ENCODE measurements around the gene SIGLEC1. TPM values are rescaled to one million over a fixed set of nuclear protein-coding genes. Genes with fewer than 3 reads are reported as not detected.

The SIGLEC1 gene
- total and polyA plus RNA-seq, 8 donors, result 1.8 to 45.8 (median 2.6) TPM

GRCh38 chr20:3758566-3758965 is 46.2 kb upstream of the SIGLEC1 start:
- no peak for ATAC-seq
- Histone ChIP-seq H3K4me1 (peaks cover 0 to 9% of the 10 kb centered on the region in 2 donors), H3K36me3 (peaks cover 0 to 42% of the 10 kb centered on the region in 2 donors), H3K9me3 (no peaks in the 10 kb centered on the region), H3K27me3 (no peaks in the 10 kb centered on the region), H3K4me3 (no peak overlapping the region), H3K27ac (no peak overlapping the region)
- intact Hi-C loops (cut with DNase I), result no loop called here
- no peak for TF ChIP-seq CTCF (IDR thresholded peaks at IDR 0.05)
- DNase-seq, result no peak

GRCh38 chr20:3757268-3757667 is 44.9 kb upstream of the SIGLEC1 start:
- Histone ChIP-seq H3K27ac (no peak overlapping the region), H3K4me3 (no peak overlapping the region), H3K36me3 (peaks cover 0 to 45% of the 10 kb centered on the region in 2 donors), H3K27me3 (no peaks in the 10 kb centered on the region), H3K4me1 (peaks cover 0 to 19% of the 10 kb centered on the region in 2 donors), H3K9me3 (no peaks in the 10 kb centered on the region)
- ATAC-seq (no peak), DNase-seq (no peak)
- intact Hi-C loops (cut with DNase I), result no loop called here
- no peak for TF ChIP-seq CTCF (IDR thresholded peaks at IDR 0.05)

GRCh38 chr20:3755814-3756480 is 43.5 kb upstream of the SIGLEC1 start:
- H3K9me3 ChIP-seq, result no peaks in the 10 kb centered on the region
- peaks cover 0 to 10% of the 10 kb centered on the region in 2 donors for H3K27me3 ChIP-seq
- intact Hi-C loops (cut with DNase I), result no loop called here
- DNase-seq (no peak), ATAC-seq (no peak)
- peaks cover 0 to 58% of the 10 kb centered on the region in 2 donors for H3K36me3 ChIP-seq
- H3K4me3 ChIP-seq, result no peak overlapping the region
- peaks cover 0 to 32% of the 10 kb centered on the region in 2 donors for H3K4me1 ChIP-seq
- no peak overlapping the region for H3K27ac ChIP-seq
- TF ChIP-seq CTCF (IDR thresholded peaks at IDR 0.05), result no peak

GRCh38 chr20:3755269-3755668 is 42.9 kb upstream of the SIGLEC1 start:
- no peak overlapping the region for H3K27ac ChIP-seq
- no peak for TF ChIP-seq CTCF (IDR thresholded peaks at IDR 0.05)
- no peaks in the 10 kb centered on the region for H3K9me3 ChIP-seq
- H3K27me3 ChIP-seq, result peaks cover 0 to 17% of the 10 kb centered on the region in 2 donors
- H3K4me1 ChIP-seq, result peaks cover 0 to 33% of the 10 kb centered on the region in 2 donors
- H3K4me3 ChIP-seq, result no peak overlapping the region
- peaks cover 0 to 65% of the 10 kb centered on the region in 2 donors for H3K36me3 ChIP-seq
- ATAC-seq (no peak), DNase-seq (no peak)
- intact Hi-C loops (cut with DNase I), result no loop called here

- ATAC-seq (no peak), DNase-seq (no peak)
- TF ChIP-seq CTCF (IDR thresholded peaks at IDR 0.05), result no peak
- no peak overlapping the region for H3K4me3 ChIP-seq
- no peak overlapping the region for H3K27ac ChIP-seq
- H3K4me1 ChIP-seq, result peaks cover 0 to 42% of the 10 kb centered on the region in 2 donors
- peaks cover 0 to 27% of the 10 kb centered on the region in 2 donors for H3K27me3 ChIP-seq
- no peaks in the 10 kb centered on the region for H3K9me3 ChIP-seq
- intact Hi-C loops (cut with DNase I), result no loop called here
- peaks cover 0 to 64% of the 10 kb centered on the region in 2 donors for H3K36me3 ChIP-seq
Measured at GRCh38 chr20:3754276-3754630, 41.9 kb upstream of the SIGLEC1 start.
